Measurements from ENCODE around the gene MSN. TPM values are rescaled to one million over a fixed set of nuclear protein-coding genes. Genes with fewer than 3 reads are reported as not detected.

Gene MSN
- total RNA-seq, 1 donor from 2014 or later = 72.3 TPM

DNA sequence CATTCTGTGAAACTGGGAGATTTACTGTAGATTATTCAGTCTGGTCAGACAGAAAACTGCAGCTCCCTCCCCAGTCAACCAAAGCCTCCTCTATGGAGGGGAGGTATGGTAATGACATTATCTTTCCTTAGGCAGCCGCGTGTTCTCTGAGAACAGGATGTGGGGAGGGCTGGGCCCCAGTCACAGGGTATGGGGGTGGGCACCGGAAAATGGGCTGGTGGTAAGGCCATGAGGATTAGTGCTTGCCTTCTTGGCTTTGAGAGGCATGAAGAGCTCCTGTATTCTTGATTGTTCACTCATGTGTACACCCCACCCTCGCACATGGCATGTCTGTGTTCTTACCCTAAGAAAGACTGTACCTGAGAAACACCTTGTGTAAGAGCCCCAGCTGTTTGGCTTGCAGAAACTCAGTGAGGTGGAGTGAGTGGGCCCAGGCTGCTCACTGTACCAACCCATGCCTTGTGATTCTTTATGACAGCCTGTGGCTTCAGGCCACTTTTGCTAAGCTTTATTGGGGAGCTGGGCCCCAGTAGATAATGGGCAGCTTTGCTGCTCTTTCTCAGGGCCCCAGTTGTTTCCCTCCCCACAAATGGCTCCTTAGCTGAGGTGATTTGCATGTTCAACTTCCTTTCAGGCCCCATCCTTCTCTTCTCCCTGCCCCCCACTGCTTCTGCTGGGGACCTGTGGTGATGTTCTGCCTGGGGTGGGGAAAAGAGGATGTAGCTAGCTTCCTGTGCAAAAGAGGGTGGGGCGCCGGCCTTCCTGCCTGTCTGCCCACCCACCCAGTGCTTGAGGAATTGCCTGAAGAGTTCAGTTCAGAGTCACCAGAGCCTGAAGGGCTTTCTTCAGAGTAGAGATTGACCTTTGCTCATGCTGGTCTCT is 30.7 kb downstream of the MSN start:
- H3K27ac Mint-ChIP-seq (ENCODE audit: unreplicated experiment) = no peak overlapping the region
- TF ChIP-seq, protein P1, sequence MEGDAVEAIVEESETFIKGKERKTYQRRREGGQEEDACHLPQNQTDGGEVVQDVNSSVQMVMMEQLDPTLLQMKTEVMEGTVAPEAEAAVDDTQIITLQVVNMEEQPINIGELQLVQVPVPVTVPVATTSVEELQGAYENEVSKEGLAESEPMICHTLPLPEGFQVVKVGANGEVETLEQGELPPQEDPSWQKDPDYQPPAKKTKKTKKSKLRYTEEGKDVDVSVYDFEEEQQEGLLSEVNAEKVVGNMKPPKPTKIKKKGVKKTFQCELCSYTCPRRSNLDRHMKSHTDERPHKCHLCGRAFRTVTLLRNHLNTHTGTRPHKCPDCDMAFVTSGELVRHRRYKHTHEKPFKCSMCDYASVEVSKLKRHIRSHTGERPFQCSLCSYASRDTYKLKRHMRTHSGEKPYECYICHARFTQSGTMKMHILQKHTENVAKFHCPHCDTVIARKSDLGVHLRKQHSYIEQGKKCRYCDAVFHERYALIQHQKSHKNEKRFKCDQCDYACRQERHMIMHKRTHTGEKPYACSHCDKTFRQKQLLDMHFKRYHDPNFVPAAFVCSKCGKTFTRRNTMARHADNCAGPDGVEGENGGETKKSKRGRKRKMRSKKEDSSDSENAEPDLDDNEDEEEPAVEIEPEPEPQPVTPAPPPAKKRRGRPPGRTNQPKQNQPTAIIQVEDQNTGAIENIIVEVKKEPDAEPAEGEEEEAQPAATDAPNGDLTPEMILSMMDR (IDR thresholded peaks at IDR 0.05; ENCODE audit: partially characterized antibody, unreplicated experiment) = no peak
- H3K36me3 Mint-ChIP-seq (ENCODE audit: unreplicated experiment) = no peaks in the 10 kb centered on the region
- no peaks in the 10 kb centered on the region for H3K4me1 Mint-ChIP-seq (ENCODE audit: low read depth, unreplicated experiment)
- DNase-seq = no peak
- no peak overlapping the region for H3K4me3 Mint-ChIP-seq (ENCODE audit: unreplicated experiment)
- H3K9me3 Mint-ChIP-seq (ENCODE audit: unreplicated experiment) = no peaks in the 10 kb centered on the region
- no peaks in the 10 kb centered on the region for H3K27me3 Mint-ChIP-seq (ENCODE audit: unreplicated experiment)

DNA sequence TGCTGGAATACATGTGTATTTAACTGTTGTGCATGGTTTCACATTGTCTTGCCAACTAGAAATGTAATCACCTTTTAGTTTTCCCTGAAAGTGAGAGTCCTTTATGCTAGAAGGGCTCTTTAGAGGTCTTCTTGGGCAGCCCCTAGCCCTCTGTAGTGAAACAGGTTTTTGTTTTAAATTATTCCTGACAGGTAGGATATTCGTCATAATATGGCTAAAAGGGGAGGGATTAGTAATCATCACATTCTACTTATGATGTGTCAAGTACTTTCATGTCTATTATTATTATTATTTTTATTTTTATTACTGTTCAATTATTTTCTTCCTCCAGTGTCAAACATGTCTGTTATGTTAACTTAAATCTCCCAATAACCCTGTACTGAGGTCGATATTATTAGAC is 35.5 kb downstream of the MSN start:
- no peaks in the 10 kb centered on the region for H3K9me3 Mint-ChIP-seq (ENCODE audit: unreplicated experiment)
- H3K27ac Mint-ChIP-seq (ENCODE audit: unreplicated experiment) = no peak overlapping the region

DNA sequence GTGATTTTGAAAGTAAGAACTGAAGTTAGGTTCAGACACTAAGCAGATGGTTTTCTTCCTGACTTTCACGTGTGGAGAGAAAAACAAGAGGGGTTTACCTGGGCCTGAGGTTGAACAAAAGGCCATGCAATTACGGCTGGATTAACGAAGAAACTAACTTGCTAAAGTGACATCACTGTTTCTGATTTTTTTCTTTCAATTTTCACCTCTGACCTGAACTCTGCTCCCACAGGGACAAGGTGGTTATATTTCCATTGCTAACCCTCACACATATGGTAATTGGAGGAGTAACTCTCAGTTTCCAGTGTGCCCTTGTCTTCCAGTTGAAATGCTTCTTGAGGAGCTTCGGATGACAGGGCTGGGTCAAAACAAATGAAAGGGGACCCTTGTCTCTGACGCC is 38.0 kb downstream of the MSN start:
- Mint-ChIP-seq H3K36me3 (ENCODE audit: unreplicated experiment) (no peaks in the 10 kb centered on the region), H3K9me3 (ENCODE audit: unreplicated experiment) (peaks cover 2% of the 10 kb centered on the region), H3K4me3 (ENCODE audit: unreplicated experiment) (no peak overlapping the region), H3K27me3 (ENCODE audit: unreplicated experiment) (no peaks in the 10 kb centered on the region), H3K27ac (ENCODE audit: unreplicated experiment) (no peak overlapping the region), H3K4me1 (ENCODE audit: low read depth, unreplicated experiment) (peaks cover 4% of the 10 kb centered on the region)
- no peak for DNase-seq
- TF ChIP-seq, protein P1 (IDR thresholded peaks at IDR 0.05; ENCODE audit: partially characterized antibody, unreplicated experiment) = no peak

More for the DNA sequence above, 35.5 kb downstream of the MSN start:
- no peaks in the 10 kb centered on the region for H3K27me3 Mint-ChIP-seq (ENCODE audit: unreplicated experiment)
- TF ChIP-seq, protein P1 (IDR thresholded peaks at IDR 0.05; ENCODE audit: partially characterized antibody, unreplicated experiment) = no peak
- DNase-seq = no peak
- H3K4me1 Mint-ChIP-seq (ENCODE audit: low read depth, unreplicated experiment) = peaks cover 4% of the 10 kb centered on the region
- H3K36me3 Mint-ChIP-seq (ENCODE audit: unreplicated experiment) = no peaks in the 10 kb centered on the region
- H3K4me3 Mint-ChIP-seq (ENCODE audit: unreplicated experiment) = no peak overlapping the region

DNA sequence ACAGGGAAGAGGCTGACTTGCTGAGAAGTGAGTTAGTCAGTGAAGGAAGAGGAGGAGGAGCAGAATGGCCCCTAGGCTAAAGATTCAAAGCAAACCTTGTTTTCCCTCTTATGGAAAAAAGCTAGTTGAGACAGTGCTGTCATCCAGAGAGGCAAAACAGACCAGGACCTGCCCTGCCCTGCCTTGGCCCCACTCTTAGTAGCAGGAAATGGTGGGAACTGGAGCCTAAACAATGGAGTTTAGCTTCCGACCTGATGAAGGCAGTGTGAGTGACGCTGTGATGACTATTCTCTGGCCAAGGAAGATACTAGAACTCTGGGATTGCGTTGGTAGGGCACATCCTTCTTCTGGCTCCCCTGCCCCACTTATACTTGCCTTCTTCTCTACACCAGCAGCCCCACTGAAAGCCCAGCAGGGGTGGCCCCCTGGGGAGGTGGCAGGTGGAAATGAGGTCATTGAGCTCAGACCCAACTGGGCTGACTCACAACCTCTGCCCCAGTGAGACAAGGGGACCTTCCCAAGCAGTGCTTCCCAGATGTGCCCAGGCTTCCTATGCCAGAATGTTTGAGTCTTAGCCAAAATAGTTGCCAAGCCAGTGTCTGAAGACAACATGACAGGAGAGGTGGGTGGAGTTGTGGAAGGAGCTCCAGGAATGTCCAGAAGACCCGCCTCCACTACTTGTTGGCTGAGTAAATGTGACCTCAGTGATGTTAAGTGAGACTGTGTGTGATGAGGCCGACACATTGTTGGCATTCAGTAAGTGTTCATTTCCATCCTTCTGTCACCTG is 38.8 kb downstream of the MSN start:
- Mint-ChIP-seq H3K27me3 (ENCODE audit: unreplicated experiment) (no peaks in the 10 kb centered on the region), H3K4me1 (ENCODE audit: low read depth, unreplicated experiment) (peaks cover 4% of the 10 kb centered on the region), H3K9me3 (ENCODE audit: unreplicated experiment) (peaks cover 2% of the 10 kb centered on the region), H3K4me3 (ENCODE audit: unreplicated experiment) (no peak overlapping the region), H3K36me3 (ENCODE audit: unreplicated experiment) (no peaks in the 10 kb centered on the region), H3K27ac (ENCODE audit: unreplicated experiment) (no peak overlapping the region)
- TF ChIP-seq, protein P1 (IDR thresholded peaks at IDR 0.05; ENCODE audit: partially characterized antibody, unreplicated experiment) = no peak
- DNase-seq = no peak

Data from glutamatergic neuron (in vitro differentiated cells).